Sciatic nerve (tissue), 2 donors: ENCODE results near the gene AKR1C1. TPM values are rescaled to one million over a fixed set of nuclear protein-coding genes. Genes with fewer than 3 reads are reported as not detected.
"Not testable (repeated sequence)": the region's sequence is repeated elsewhere in the genome, so short reads cannot be mapped to it uniquely, and the experiment has no call there.

Experiments
- ATAC-seq: fragments of 200-7000 bp; cut with Tn5 transposase; one replicate; pipeline ENCODE4 v1.9.1; 2020; ENCODE audit warnings: mild to moderate bottlenecking, moderate library complexity
- DNase-seq: peaks from one replicate; pipeline ENCODE4 v3.0.0-alpha.2; 2020; ENCODE audit warnings: low spot score
- intact Hi-C: fragments of 100-400 bp; cut with DNase I; formaldehyde crosslinking; loops from one replicate; pipeline ENCODE4 v1.14.2; 2022
- total RNA-seq: library from RNA; stranded (reverse); fragmentation: NEBNext Ultra II Directional; extraction: Animal tissue kit (Norgen Biotek cat#: 25700); gene quantifications from one replicate; pipeline ENCODE4 v1.2.1, GENCODE V29; 2021
- donor health status: DM: no; HTN: no; CAD: no.
- donor health status: DM: no; HTN: no; CAD: no.

AKR1C1 gene
- total RNA-seq, 1 donor from 2014 or later, result 84.2 TPM

- ATAC-seq, intact Hi-C loops, DNase-seq: not testable (repeated sequence)
These were observed 45.8 kb downstream of the AKR1C1 start for GRCh38 chr10:5008857-5009548.

- intact Hi-C loops, DNase-seq, ATAC-seq: not testable (repeated sequence)
These were observed 46.8 kb downstream of the AKR1C1 start for GRCh38 chr10:5010043-5010442.

- DNase-seq, intact Hi-C loops, ATAC-seq: not testable (repeated sequence)
These were observed 48.2 kb downstream of the AKR1C1 start for GRCh38 chr10:5011392-5011791.

- ATAC-seq, result no peak
- DNase-seq, result no peak
- intact Hi-C loops, result no loop called here
These were observed 49.4 kb downstream of the AKR1C1 start for GRCh38 chr10:5012595-5012994.

- DNase-seq (no peak), ATAC-seq (no peak)
- intact Hi-C loops, result no loop called here
These were observed 50.2 kb downstream of the AKR1C1 start for GRCh38 chr10:5013385-5013784.

- ATAC-seq, intact Hi-C loops, DNase-seq: not testable (repeated sequence)
These were observed 51.1 kb downstream of the AKR1C1 start for GRCh38 chr10:5014200-5014910.

GRCh38 chr10:5014936-5015335 is 51.7 kb downstream of the AKR1C1 start:
- ATAC-seq, result no peak
- intact Hi-C loops, result no loop called here
- no peak for DNase-seq

- DNase-seq (no peak), ATAC-seq (no peak)
- intact Hi-C loops, result no loop called here
These were observed 54.9 kb downstream of the AKR1C1 start for GRCh38 chr10:5018134-5018533.

- DNase-seq, intact Hi-C loops: not testable (repeated sequence)
- peak; percentile 92 for ATAC-seq
These were observed 55.6 kb downstream of the AKR1C1 start for GRCh38 chr10:5018671-5019277.

GRCh38 chr10:5019770-5020612 is 56.8 kb downstream of the AKR1C1 start:
- intact Hi-C loops, DNase-seq: not testable (repeated sequence)
- ATAC-seq, result peak; percentile 62

- intact Hi-C loops, ATAC-seq, DNase-seq: not testable (repeated sequence)
These were observed 58.5 kb downstream of the AKR1C1 start for GRCh38 chr10:5021624-5022290.

- DNase-seq (no peak), ATAC-seq (no peak)
- intact Hi-C loops, result no loop called here
These were observed 60.1 kb downstream of the AKR1C1 start for GRCh38 chr10:5023177-5023805.

GRCh38 chr10:5025461-5025881 is 62.3 kb downstream of the AKR1C1 start:
- DNase-seq, intact Hi-C loops: not testable (repeated sequence)
- ATAC-seq, result peak; percentile 38

- ATAC-seq, result no peak
These were observed 67.8 kb downstream of the AKR1C1 start for GRCh38 chr10:5030989-5031388.

GRCh38 chr10:5031588-5031987 is 68.4 kb downstream of the AKR1C1 start:
- ATAC-seq, DNase-seq, intact Hi-C loops: not testable (repeated sequence)

More at GRCh38 chr10:5030989-5031388, 67.8 kb downstream of the AKR1C1 start:
- intact Hi-C loops, result no loop called here
- DNase-seq, result no peak

- intact Hi-C loops, DNase-seq, ATAC-seq: not testable (repeated sequence)
These were observed 69.2 kb downstream of the AKR1C1 start for GRCh38 chr10:5032444-5032843.
